ENCODE results near the gene ENPP7.

Gene ENPP7

DNA sequence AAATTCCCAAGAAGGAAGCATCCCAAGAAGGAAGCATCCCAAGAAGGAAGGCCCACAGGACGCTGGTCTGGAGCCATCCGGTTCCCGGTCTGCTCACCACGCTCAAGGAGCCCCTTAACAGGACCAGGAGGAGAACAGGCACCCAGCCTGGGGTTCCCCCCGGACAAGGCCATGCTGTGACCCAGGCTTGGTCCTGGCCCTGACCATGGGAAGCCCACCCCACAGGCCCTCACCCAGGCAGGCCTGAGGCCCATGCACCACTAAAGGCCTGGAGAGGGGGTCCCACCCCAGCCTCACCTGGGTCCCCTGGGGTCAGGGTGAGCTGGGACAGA is 340 bp upstream of the ENPP7 start:
- in situ Hi-C loops (cut with MboI; ENCODE audit: low sequenced_read_pairs): no loop called here

DNA sequence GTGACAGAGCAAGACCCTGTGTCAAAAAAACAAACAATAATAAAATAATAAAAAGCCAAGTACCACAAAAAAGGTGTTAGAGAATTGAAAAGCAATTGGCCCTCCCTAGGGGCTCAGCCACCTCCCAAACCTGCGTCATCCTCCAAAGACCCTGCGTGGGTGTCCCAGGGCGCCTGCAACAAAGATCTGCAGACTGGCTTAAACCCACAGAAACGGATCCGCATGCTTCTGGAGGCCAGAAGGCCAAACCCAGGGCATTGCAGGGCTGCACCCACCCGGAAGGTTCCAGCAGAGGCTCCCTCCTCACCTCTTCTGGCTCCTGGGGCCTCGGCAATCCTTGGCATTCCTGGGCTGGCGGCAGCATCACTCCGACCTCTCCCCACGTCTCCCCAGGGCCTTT is 1.5 kb downstream of the ENPP7 start:
- in situ Hi-C loops (cut with MboI; ENCODE audit: low sequenced_read_pairs): no loop called here

DNA sequence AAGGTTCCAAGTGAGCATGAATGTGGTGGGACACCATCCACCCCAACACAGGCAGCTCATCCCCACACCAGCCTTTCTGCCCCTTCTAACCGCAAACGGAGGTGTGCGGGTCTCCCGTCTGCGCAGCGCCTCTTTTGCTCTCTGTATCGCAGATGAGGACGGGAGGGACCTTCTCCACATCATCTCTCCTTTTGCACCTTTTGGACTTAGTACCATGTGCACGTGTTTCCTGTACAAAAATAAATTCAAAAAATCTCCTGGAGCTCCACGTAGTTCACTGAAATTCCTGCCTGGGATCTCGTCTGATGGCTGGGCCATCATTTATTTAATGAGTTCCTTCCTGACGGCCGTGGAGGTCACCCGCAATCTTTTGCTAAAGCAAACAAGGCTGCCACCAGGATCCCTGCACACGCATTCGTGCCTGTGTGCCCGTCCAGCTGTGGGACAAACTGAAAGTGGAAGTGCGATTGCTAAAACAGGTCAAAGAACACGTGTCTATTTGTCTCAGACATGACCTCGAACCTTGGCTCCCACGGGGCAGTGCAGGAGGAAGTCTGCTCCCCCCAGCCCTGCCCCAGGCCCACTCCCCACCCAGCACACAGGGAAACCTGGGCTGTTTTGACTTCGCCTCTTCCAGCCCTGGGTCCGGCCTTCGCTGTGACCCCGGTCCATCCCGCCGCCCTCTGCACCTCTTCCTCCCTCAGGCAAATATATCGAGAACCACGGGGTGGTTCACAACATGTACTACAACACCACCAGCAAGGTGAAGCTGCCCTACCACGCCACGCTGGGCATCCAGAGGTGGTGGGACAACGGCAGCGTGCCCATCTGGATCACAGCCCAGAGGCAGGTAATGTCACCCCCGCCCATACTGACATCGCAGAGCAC is 2.3 kb downstream of the ENPP7 start:
- in situ Hi-C loops (cut with MboI; ENCODE audit: low sequenced_read_pairs): no loop called here

GRCh38 chr17:79733692-79734070 is 2.9 kb downstream of the ENPP7 start:
- in situ Hi-C loops (cut with MboI; ENCODE audit: low sequenced_read_pairs): no loop called here

GRCh38 chr17:79735096-79735495 is 4.4 kb downstream of the ENPP7 start:
- in situ Hi-C loops (cut with MboI; ENCODE audit: low sequenced_read_pairs): no loop called here

GRCh38 chr17:79737046-79737921 is 6.5 kb downstream of the ENPP7 start:
- in situ Hi-C loops (cut with MboI; ENCODE audit: low sequenced_read_pairs): no loop called here

- in situ Hi-C loops (cut with MboI; ENCODE audit: low sequenced_read_pairs): no loop called here
Observed at GRCh38 chr17:79737922-79738578, 7.3 kb downstream of the ENPP7 start.

DNA sequence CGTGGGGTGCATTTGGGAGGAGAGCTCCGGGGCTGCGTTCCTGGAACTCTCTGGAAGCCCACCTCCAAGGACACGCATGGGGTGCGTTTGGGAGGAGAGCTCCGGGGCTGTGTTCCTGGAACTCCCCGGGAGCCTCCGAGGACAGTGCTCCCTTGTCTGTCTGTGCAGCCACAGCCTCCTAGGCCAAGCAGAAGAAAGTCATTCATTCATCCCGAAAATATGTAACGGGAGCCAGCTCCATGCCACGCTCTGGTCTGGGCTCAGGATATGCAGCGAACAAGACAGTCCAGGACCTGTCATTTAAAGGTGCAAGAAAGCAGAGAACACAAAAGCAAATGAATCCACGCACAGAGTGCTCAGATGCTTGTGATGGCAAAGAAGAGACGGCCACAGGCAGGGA is 7.9 kb downstream of the ENPP7 start:
- in situ Hi-C loops (cut with MboI; ENCODE audit: low sequenced_read_pairs): no loop called here

DNA sequence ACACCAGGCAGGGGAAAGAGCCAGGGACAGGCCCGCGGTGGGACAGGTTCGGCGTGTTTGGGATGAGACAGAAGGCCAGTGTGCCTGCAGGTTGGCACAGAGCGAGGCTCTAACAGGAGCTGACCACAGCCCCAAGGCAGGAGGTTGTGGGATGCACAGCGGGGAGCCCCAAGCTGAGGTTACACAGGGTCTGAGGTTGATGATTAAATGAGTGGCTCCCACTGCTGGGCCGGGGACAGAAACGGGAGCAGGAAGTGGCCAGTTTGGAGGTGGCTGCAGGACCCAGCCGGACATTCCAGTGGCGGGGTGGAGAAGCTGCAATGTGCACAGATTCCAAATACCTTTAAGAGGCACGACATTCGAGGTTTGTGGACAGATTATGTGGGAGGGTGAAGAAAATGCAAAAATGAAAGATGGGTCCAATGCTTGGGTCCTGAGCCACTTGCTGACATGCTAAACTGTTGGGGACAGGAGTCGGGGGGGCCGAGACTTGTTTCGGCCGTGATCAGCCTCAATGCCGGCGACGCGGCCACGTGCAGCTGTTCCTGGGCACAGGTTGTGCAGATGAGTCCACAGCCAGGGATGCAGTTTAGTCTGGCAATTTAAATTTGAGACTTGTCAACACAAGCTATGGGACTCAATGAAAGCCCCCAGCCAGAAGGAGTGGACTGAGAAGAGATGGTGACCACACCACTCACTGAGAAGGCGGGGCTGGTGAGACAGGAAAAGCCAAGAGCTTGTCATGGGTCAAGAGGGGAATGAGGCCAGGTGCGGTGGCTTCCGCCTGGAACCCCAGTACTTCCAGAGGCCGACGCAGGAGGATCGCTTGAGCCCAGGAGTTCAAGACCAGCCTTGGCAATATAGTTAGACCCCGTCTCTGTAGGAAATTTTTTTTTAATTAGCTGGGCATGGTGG is 8.7 kb downstream of the ENPP7 start:
- in situ Hi-C loops (cut with MboI; ENCODE audit: low sequenced_read_pairs): no loop called here

- in situ Hi-C loops (cut with MboI; ENCODE audit: low sequenced_read_pairs): no loop called here
Observed at GRCh38 chr17:79740413-79740812, 9.7 kb downstream of the ENPP7 start.

DNA sequence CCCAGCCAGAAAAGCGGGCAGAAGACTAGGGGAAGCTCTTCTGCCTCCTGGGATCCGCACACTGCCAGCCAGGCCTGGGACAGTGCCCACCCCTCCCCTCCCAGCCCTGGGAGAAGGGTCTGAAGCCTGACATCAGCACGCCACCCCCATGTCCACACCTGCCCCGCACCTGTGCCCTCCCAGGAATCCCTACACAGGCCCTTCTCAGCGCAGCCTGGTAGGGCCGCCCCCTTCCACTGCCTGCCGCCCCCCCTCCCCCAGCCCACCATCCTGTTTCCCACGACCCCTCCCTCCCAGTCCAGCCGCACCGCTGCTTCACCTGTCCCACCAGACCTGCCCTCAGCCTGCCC is 10.6 kb downstream of the ENPP7 start:
- in situ Hi-C loops (cut with MboI; ENCODE audit: low sequenced_read_pairs): no loop called here

DNA sequence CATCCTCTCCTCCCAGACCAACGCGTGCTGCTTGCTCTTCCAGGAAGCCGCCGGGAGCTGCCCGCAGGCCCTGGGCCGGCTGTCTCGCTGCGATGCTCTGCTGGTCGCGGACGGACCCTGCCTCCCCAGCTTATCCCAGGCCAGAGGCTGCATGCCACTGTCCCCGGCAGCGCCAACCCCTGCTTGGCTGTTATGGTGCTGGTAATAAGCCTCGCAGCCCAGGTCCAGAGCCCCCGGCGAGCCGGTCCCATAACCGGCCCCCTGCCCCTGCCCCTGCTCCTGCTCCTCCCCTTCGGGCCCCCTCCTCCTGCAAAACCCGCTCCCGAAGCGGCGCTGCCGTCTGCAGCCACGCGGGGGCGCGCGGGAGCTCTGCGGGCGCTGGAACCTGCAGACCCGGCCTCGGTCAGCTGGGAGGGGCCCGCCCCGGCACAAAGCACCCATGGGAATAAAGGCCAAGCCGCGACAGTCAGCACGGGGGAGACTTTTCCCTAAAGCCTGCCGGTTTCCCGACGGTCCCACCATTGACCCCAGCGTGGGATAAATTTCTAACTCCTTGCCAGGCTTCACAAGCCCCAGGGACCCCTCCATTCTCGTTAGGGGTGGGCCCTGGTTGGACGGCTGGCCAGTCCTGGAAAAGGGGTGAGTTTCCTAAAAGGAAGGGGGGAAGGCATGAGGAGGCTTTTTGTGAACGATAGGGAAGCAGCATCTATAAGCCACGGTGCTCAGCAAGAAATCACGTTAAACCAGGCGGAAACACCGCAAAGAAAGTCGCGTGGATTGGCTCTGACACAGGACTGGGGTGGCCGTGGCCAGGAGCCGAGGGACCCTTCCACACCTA is 11.2 kb downstream of the ENPP7 start:
- in situ Hi-C loops (cut with MboI; ENCODE audit: low sequenced_read_pairs): no loop called here

- in situ Hi-C loops (cut with MboI; ENCODE audit: low sequenced_read_pairs): no loop called here
Observed at GRCh38 chr17:79742589-79742918, 11.8 kb downstream of the ENPP7 start.

GRCh38 chr17:79742951-79743476 is 12.3 kb downstream of the ENPP7 start:
- in situ Hi-C loops (cut with MboI; ENCODE audit: low sequenced_read_pairs): no loop called here

DNA sequence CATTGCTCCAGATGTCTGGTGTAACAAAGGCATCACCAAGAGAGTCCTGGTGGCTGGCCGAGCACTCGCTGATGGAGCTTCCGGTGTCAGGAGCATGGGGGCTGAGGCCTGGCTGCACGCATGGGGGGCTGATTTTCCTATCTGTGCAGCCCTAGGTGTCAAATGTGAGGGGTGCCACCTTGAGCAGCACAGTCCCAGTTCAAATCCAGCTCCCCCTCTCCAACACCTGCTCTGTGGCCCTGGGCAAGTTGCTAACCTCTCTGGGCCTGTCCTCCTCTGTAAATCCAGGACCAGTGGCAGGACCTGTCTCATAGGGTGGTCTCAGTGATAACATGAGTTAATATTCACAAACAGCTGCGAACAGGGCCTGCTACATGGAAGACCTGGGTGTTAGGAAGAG is 12.9 kb downstream of the ENPP7 start:
- in situ Hi-C loops (cut with MboI; ENCODE audit: low sequenced_read_pairs): no loop called here

DNA sequence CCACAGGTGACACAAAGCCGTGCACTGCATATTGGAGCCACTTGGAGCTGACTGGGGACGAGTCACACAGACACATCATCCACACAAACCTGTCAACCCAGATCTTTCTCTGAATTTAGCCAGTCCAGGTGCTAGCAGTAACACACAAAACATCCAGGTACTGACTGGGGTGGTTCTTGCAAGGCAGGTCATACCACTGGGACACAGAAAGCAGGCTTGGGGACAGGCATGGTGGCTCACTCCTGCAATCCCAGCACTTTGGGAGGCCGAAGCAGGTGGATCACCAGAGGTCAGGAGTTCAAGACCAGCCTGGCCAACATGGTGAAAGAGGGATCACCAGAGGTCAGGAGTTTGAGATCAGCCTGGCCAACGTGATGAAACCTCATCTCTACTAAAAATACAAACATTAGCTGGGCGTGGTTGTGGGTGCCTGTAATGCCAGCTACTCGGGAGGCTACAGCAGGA is 14.9 kb downstream of the ENPP7 start:
- in situ Hi-C loops (cut with MboI; ENCODE audit: low sequenced_read_pairs): no loop called here

DNA sequence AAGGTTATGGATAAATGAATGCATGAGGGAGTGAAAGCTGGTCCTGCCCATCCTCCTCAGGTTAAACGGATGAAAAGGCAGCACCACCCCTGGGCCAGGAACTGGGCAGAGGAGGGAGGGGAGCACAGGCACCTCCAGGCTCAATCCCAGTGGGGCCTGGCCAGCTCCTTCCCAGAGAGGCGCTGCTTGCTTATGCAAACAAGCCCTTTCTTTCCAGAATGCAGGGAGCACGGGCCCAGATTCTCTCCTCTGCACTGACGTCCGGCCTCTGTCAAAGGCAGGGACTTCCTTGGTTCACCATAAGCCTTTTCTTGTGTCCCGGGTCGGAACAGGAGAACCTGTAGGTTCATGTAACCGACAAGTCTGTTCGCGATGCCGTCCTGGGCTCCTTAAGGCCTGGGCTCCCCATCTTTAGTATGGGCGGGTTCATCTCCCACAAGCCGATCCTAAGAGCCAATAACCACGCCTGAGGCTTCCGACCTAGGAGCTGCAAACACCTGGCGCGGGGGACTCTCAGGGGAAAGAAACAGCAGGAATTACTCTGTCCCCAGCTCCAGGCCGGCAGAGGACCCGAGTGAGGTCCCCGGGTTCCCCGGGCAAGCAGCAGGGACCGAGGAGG is 16.3 kb downstream of the ENPP7 start:
- in situ Hi-C loops (cut with MboI; ENCODE audit: low sequenced_read_pairs): no loop called here

DNA sequence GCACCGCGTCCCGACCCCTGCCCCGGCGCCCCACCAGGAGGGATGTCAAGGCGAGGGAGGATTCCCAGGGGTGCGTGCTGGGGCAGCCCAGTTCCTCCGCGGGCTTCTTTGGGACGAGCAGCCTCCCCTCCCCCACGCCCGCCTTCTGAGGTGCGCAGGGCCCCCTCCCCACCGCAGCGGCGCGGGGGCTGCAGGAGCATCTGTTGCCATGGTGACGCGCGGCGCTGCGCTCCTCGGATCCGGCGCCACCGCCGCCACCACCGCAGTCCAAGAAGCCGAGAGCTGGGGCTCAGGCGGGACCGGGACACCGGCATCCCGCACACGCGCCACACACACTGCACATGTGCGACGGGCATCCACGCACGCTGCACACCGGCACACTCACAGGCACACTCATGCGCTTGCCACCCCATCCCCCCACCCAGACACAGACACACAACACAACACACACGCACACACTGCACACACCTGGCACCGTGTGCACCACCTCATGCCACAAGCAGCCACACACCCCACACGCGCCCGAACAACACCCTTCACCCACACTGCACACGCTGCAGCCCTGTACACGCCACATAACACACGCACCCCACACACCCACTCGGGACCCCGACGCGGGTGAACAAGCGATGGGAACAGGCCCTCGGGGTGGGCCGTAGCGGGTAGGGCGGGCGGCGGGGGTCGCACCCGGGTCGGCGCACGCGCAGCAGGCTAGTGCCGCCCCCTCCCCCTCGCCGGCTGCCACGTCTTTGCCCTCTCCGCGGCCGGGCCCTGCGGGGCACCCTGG is 17.0 kb downstream of the ENPP7 start:
- in situ Hi-C loops (cut with MboI; ENCODE audit: low sequenced_read_pairs): no loop called here
